Mammary epithelial cell (primary cell): ENCODE measurements around the gene NRSN2.

Source experiments
- EZH2 ChIP-seq: IDR thresholded peaks from 2 replicates; pipeline ENCODE4 v1.6.1; 2012; ENCODE audit warnings: low read length, inconsistent platforms, borderline replicate concordance
- TF ChIP-seq, protein P1 (sequence below), 2 donors: IDR thresholded peaks in 1 of 2; conservative IDR thresholded peaks in 1 of 2; 2 replicates each; pipeline ENCODE4 v1.5.1; 2011 to 2012; ENCODE audit warnings: inconsistent platforms in 2 of 2, low read length in 2 of 2, mild to moderate bottlenecking in 2 of 2, control low read depth in 1 of 2, low read depth in 1 of 2; ENCODE audit not compliant: insufficient read depth in 1 of 2; ENCODE audit errors: extremely low read depth in 1 of 2

- TF ChIP-seq, protein P1, sequence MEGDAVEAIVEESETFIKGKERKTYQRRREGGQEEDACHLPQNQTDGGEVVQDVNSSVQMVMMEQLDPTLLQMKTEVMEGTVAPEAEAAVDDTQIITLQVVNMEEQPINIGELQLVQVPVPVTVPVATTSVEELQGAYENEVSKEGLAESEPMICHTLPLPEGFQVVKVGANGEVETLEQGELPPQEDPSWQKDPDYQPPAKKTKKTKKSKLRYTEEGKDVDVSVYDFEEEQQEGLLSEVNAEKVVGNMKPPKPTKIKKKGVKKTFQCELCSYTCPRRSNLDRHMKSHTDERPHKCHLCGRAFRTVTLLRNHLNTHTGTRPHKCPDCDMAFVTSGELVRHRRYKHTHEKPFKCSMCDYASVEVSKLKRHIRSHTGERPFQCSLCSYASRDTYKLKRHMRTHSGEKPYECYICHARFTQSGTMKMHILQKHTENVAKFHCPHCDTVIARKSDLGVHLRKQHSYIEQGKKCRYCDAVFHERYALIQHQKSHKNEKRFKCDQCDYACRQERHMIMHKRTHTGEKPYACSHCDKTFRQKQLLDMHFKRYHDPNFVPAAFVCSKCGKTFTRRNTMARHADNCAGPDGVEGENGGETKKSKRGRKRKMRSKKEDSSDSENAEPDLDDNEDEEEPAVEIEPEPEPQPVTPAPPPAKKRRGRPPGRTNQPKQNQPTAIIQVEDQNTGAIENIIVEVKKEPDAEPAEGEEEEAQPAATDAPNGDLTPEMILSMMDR (conservative IDR thresholded peaks at IDR 0.05 in 1 of 2, IDR thresholded peaks at IDR 0.05 in 1 of 2; ENCODE audit: extremely low read depth in 1 of 2, insufficient read depth in 1 of 2, low read depth in 1 of 2, low read length in 2 of 2): no peak
- no peak for TF ChIP-seq EZH2
Measured at GRCh38 chr20:311609-312008, 35.3 kb upstream of the NRSN2 start.
